Neutrophil (primary cell): ENCODE data around the gene AMIGO3.

Experiments
- H3K27ac ChIP-seq: fragments of 200-600 bp; sonication (generic); 2 replicates; pipeline ENCODE4 v1.5.1; 2016; ENCODE audit warnings: mild to moderate bottlenecking, moderate library complexity
- H3K27me3 ChIP-seq: fragments of 200-600 bp; sonication (generic); 2 replicates; pipeline ENCODE4 v1.6.0; 2016; ENCODE audit warnings: mild to moderate bottlenecking
- H3K36me3 ChIP-seq: fragments of 200-600 bp; sonication (generic); 2 replicates; pipeline ENCODE4 v1.5.1; 2017
- H3K4me1 ChIP-seq, 2 experiments: fragments of 200-600 bp in 1 of 2; sonication (generic) in 1 of 2; 1 replicate in 1 of 2; 2 replicates in 1 of 2; pipeline versions ENCODE4 v1.5.1 to v1.6.1; 2013 to 2016; ENCODE audit warnings: low read depth in 1 of 2, low read length in 1 of 2, mild to moderate bottlenecking in 1 of 2, moderate library complexity in 1 of 2; ENCODE audit not compliant: control insufficient read depth in 1 of 2, insufficient read depth in 1 of 2
- H3K4me3 ChIP-seq, 2 experiments: fragments of 200-600 bp in 1 of 2; sonication (generic) in 1 of 2; 1 replicate in 1 of 2; 2 replicates in 1 of 2; pipeline ENCODE4 v1.5.1; 2013 to 2016; ENCODE audit warnings: low read depth in 1 of 2, low read length in 1 of 2, mild to moderate bottlenecking in 1 of 2, moderate library complexity in 1 of 2
- H3K9me3 ChIP-seq: fragments of 200-600 bp; sonication (generic); 2 replicates; pipeline ENCODE4 v1.5.1; 2016
- CTCF ChIP-seq: fragments of 200-600 bp; sonication (generic); IDR thresholded peaks from 2 replicates; pipeline ENCODE4 v1.5.1; 2016; ENCODE audit warnings: antibody characterized with exemption

The AMIGO3 gene

GRCh38 chr3:49670940-49671290 is 48.6 kb downstream of the AMIGO3 start:
- no peak overlapping the region for H3K4me3 ChIP-seq
- TF ChIP-seq CTCF, result no peak
- no peak overlapping the region for H3K27ac ChIP-seq
- H3K9me3 ChIP-seq, result no peaks in the 10 kb centered on the region
- peaks cover 19 to 22% of the 10 kb centered on the region in 2 experiments for H3K4me1 ChIP-seq
- H3K27me3 ChIP-seq, result peaks cover 18% of the 10 kb centered on the region
- peaks cover 3% of the 10 kb centered on the region for H3K36me3 ChIP-seq

- H3K27me3 ChIP-seq, result peaks cover 18% of the 10 kb centered on the region
- H3K4me1 ChIP-seq, result peaks cover 13 to 17% of the 10 kb centered on the region in 2 experiments
- H3K4me3 ChIP-seq, result no peak overlapping the region
- H3K27ac ChIP-seq, result no peak overlapping the region
- no peaks in the 10 kb centered on the region for H3K36me3 ChIP-seq
- no peak for TF ChIP-seq CTCF
- H3K9me3 ChIP-seq, result no peaks in the 10 kb centered on the region
These were observed 50.1 kb downstream of the AMIGO3 start for GRCh38 chr3:49669352-49669751.

GRCh38 chr3:49668861-49669260 is 50.6 kb downstream of the AMIGO3 start:
- Histone ChIP-seq H3K9me3 (no peaks in the 10 kb centered on the region), H3K36me3 (no peaks in the 10 kb centered on the region), H3K4me3 (no peak overlapping the region), H3K27me3 (peaks cover 18% of the 10 kb centered on the region), H3K4me1 (peaks cover 13 to 16% of the 10 kb centered on the region in 2 experiments), H3K27ac (no peak overlapping the region)
- no peak for TF ChIP-seq CTCF

GRCh38 chr3:49668414-49668797 is 51.1 kb downstream of the AMIGO3 start:
- peaks cover 12 to 13% of the 10 kb centered on the region in 2 experiments for H3K4me1 ChIP-seq
- peaks cover 18% of the 10 kb centered on the region for H3K27me3 ChIP-seq
- H3K4me3 ChIP-seq, result no peak overlapping the region

GRCh38 chr3:49667701-49668413 is 51.6 kb downstream of the AMIGO3 start:
- Histone ChIP-seq H3K4me3 (no peak overlapping the region), H3K36me3 (no peaks in the 10 kb centered on the region), H3K27me3 (peaks cover 18% of the 10 kb centered on the region), H3K4me1 (peaks cover 7 to 9% of the 10 kb centered on the region in 2 experiments), H3K9me3 (no peaks in the 10 kb centered on the region), H3K27ac (no peak overlapping the region)
- TF ChIP-seq CTCF, result no peak

More at GRCh38 chr3:49668414-49668797, 51.1 kb downstream of the AMIGO3 start:
- Histone ChIP-seq H3K9me3 (no peaks in the 10 kb centered on the region), H3K27ac (no peak overlapping the region), H3K36me3 (no peaks in the 10 kb centered on the region)
- no peak for TF ChIP-seq CTCF
